GDM1 (cell line): ENCODE measurements around the gene HEPHL1.

Experiments
- DNase-seq: peaks from one replicate; lab custom pipeline; 2025; lab: John Stamatoyannopoulos, UW

Gene HEPHL1

GRCh38 chr11:94131047-94131717 lies 110.0 kb downstream of the HEPHL1 start:
- DNase-seq, result no peak

GRCh38 chr11:94131718-94132115 lies 110.6 kb downstream of the HEPHL1 start:
- DNase-seq, result no peak

- DNase-seq, result no peak
Observed at GRCh38 chr11:94132152-94132558, 111.0 kb downstream of the HEPHL1 start.

- DNase-seq, result no peak
Observed at GRCh38 chr11:94132823-94133408, 111.8 kb downstream of the HEPHL1 start.

- no peak for DNase-seq
Observed at GRCh38 chr11:94133752-94134151, 112.6 kb downstream of the HEPHL1 start.

GRCh38 chr11:94134651-94135512 lies 113.7 kb downstream of the HEPHL1 start:
- DNase-seq, result peak; percentile 12

GRCh38 chr11:94139416-94139815 lies 118.3 kb downstream of the HEPHL1 start:
- no peak for DNase-seq

GRCh38 chr11:94140154-94140655 lies 119.1 kb downstream of the HEPHL1 start:
- DNase-seq, result no peak

- DNase-seq, result no peak
Observed at GRCh38 chr11:94141511-94142307, 120.6 kb downstream of the HEPHL1 start.

GRCh38 chr11:94142308-94143281 lies 121.4 kb downstream of the HEPHL1 start:
- DNase-seq, result no peak

- no peak for DNase-seq
Observed at GRCh38 chr11:94144216-94144615, 123.1 kb downstream of the HEPHL1 start.

- no peak for DNase-seq
Observed at GRCh38 chr11:94144664-94145063, 123.5 kb downstream of the HEPHL1 start.

- DNase-seq, result no peak
Observed at GRCh38 chr11:94145431-94145830, 124.3 kb downstream of the HEPHL1 start.

- no peak for DNase-seq
Observed at GRCh38 chr11:94145916-94146315, 124.8 kb downstream of the HEPHL1 start.

GRCh38 chr11:94147433-94147845 lies 126.3 kb downstream of the HEPHL1 start:
- DNase-seq, result no peak

- DNase-seq, result no peak
Observed at GRCh38 chr11:94148189-94148588, 127.0 kb downstream of the HEPHL1 start.

GRCh38 chr11:94149431-94150017 lies 128.4 kb downstream of the HEPHL1 start:
- DNase-seq, result no peak

GRCh38 chr11:94150056-94150455 lies 128.9 kb downstream of the HEPHL1 start:
- DNase-seq, result no peak

GRCh38 chr11:94150704-94151685 lies 129.8 kb downstream of the HEPHL1 start:
- no peak for DNase-seq
